Loucy (cell line): ENCODE measurements around the gene HOXA13.

Experiments
- H2AFZ ChIP-seq: fragments of 200-600 bp; sonication (generic); 2 replicates; pipeline ENCODE4 v1.6.0; 2016; ENCODE audit warnings: antibody characterized with exemption, mild to moderate bottlenecking, low read length, moderate library complexity
- H3F3A ChIP-seq: fragments of 200-600 bp; 2 replicates; pipeline ENCODE4 v1.6.0; 2016; ENCODE audit warnings: antibody characterized with exemption, low read depth, mild to moderate bottlenecking
- H3K27me3 ChIP-seq: fragments of 200-600 bp; sonication (generic); 2 replicates; pipeline ENCODE4 v1.6.1; 2014; ENCODE audit warnings: low read length, mild to moderate bottlenecking; ENCODE audit not compliant: insufficient read depth, poor library complexity, severe bottlenecking
- H3K36me3 ChIP-seq: fragments of 200-600 bp; sonication (generic); 2 replicates; pipeline ENCODE4 v1.6.1; 2016; ENCODE audit warnings: low read length; ENCODE audit not compliant: insufficient read depth
- H3K4me1 ChIP-seq: fragments of 200-600 bp; sonication (generic); 2 replicates; pipeline ENCODE4 v1.5.1; 2014; ENCODE audit warnings: low read length, mild to moderate bottlenecking; ENCODE audit not compliant: insufficient read depth, poor library complexity, severe bottlenecking
- H3K4me2 ChIP-seq: fragments of 200-600 bp; sonication (generic); 2 replicates; pipeline ENCODE4 v1.6.0; 2014; ENCODE audit warnings: antibody characterized with exemption, low read length, low read depth, mild to moderate bottlenecking; ENCODE audit not compliant: poor library complexity, severe bottlenecking
- H3K4me3 ChIP-seq: fragments of 200-600 bp; sonication (generic); 2 replicates; pipeline ENCODE4 v1.5.1; 2014; ENCODE audit warnings: low read length, mild to moderate bottlenecking, mixed read lengths; ENCODE audit not compliant: poor library complexity, severe bottlenecking
- H3K79me2 ChIP-seq: fragments of 200-600 bp; sonication (generic); 2 replicates; pipeline ENCODE4 v1.6.1; 2014; ENCODE audit warnings: low read length; ENCODE audit not compliant: insufficient read depth
- H3K9ac ChIP-seq: fragments of 200-600 bp; sonication (generic); 2 replicates; pipeline ENCODE4 v1.6.0; 2014; ENCODE audit warnings: mild to moderate bottlenecking, low read depth, low read length, moderate library complexity; ENCODE audit not compliant: poor library complexity, severe bottlenecking
- H3K9me2 ChIP-seq: fragments of 200-600 bp; sonication (generic); replicated peaks from 2 replicates; pipeline ENCODE4 v1.6.1; 2016; ENCODE audit warnings: low read depth, low read length, mixed read lengths
- H3K9me3 ChIP-seq: fragments of 200-600 bp; sonication (generic); 2 replicates; pipeline ENCODE4 v1.6.1; 2014; ENCODE audit warnings: mild to moderate bottlenecking, antibody characterized with exemption, low read length, low read depth; ENCODE audit not compliant: insufficient read depth
- H4K20me1 ChIP-seq: fragments of 200-600 bp; sonication (generic); 2 replicates; pipeline ENCODE4 v1.6.0; 2014; ENCODE audit warnings: antibody characterized with exemption, low read length, mild to moderate bottlenecking; ENCODE audit not compliant: insufficient read depth, poor library complexity, severe bottlenecking
- EZH2phosphoT487 ChIP-seq: fragments of 200-600 bp; IDR thresholded peaks from 2 replicates; pipeline ENCODE4 v1.6.1; 2018; ENCODE audit warnings: antibody characterized with exemption, mild to moderate bottlenecking, moderate library complexity, borderline replicate concordance
- TF ChIP-seq, protein P1 (sequence below): fragments of 200-600 bp; sonication (generic); conservative IDR thresholded peaks from 2 replicates; pipeline ENCODE4 v1.5.1; 2014; ENCODE audit warnings: mild to moderate bottlenecking, antibody characterized with exemption, low read length

HOXA13 gene

GRCh38 chr7:27169658-27170425 is 30.0 kb downstream of the HOXA13 start:
- Histone ChIP-seq H3K27me3 (peaks cover 60% of the 10 kb centered on the region), H3K9ac (peak overlapping the region; percentile 99), H3K9me3 (no peaks in the 10 kb centered on the region), H3K79me2 (peaks cover 96% of the 10 kb centered on the region), H3K4me2 (peak overlapping the region; percentile 98), H3K4me3 (peak overlapping the region; percentile 94), H3K36me3 (peaks cover 44% of the 10 kb centered on the region), H3K9me2 (no peaks in the 10 kb centered on the region), H2AFZ (no peak overlapping the region), H4K20me1 (peaks cover 57% of the 10 kb centered on the region), H3K4me1 (peaks cover 15% of the 10 kb centered on the region), H3F3A (peaks cover 6% of the 10 kb centered on the region; the same call in 1 of the 2 replicates)
- TF ChIP-seq, protein P1, sequence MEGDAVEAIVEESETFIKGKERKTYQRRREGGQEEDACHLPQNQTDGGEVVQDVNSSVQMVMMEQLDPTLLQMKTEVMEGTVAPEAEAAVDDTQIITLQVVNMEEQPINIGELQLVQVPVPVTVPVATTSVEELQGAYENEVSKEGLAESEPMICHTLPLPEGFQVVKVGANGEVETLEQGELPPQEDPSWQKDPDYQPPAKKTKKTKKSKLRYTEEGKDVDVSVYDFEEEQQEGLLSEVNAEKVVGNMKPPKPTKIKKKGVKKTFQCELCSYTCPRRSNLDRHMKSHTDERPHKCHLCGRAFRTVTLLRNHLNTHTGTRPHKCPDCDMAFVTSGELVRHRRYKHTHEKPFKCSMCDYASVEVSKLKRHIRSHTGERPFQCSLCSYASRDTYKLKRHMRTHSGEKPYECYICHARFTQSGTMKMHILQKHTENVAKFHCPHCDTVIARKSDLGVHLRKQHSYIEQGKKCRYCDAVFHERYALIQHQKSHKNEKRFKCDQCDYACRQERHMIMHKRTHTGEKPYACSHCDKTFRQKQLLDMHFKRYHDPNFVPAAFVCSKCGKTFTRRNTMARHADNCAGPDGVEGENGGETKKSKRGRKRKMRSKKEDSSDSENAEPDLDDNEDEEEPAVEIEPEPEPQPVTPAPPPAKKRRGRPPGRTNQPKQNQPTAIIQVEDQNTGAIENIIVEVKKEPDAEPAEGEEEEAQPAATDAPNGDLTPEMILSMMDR, result no peak
- TF ChIP-seq EZH2phosphoT487, result no peak

GRCh38 chr7:27168265-27168947 is 31.5 kb downstream of the HOXA13 start:
- Histone ChIP-seq H3K4me2 (peak overlapping the region; percentile 98), H3K9ac (peak overlapping the region; percentile 99), H3K4me1 (peaks cover 10% of the 10 kb centered on the region), H3K9me2 (no peaks in the 10 kb centered on the region), H3K79me2 (peaks cover 96% of the 10 kb centered on the region), H3F3A (peaks cover 6% of the 10 kb centered on the region; the same call in 1 of the 2 replicates), H3K27me3 (peaks cover 72% of the 10 kb centered on the region), H3K9me3 (no peaks in the 10 kb centered on the region), H3K36me3 (peaks cover 59% of the 10 kb centered on the region), H4K20me1 (peaks cover 68% of the 10 kb centered on the region), H3K4me3 (peak overlapping the region; percentile 94), H2AFZ (no peak overlapping the region)
- TF ChIP-seq EZH2phosphoT487, result no peak
- TF ChIP-seq, protein P1, result peak; percentile 39; the same call in 1 of the 2 replicates

GRCh38 chr7:27167916-27168264 is 32.0 kb downstream of the HOXA13 start:
- Histone ChIP-seq H3K27me3 (peaks cover 72% of the 10 kb centered on the region), H3K9ac (peak overlapping the region; percentile 99)
- TF ChIP-seq, protein P1, result no peak
- no peak for TF ChIP-seq EZH2phosphoT487

More at GRCh38 chr7:27167916-27168264, 32.0 kb downstream of the HOXA13 start:
- H3K36me3 ChIP-seq, result peaks cover 64% of the 10 kb centered on the region
- peaks cover 71% of the 10 kb centered on the region for H4K20me1 ChIP-seq
- H3F3A ChIP-seq, result peaks cover 7% of the 10 kb centered on the region; the same call in 1 of the 2 replicates
- no peaks in the 10 kb centered on the region for H3K9me3 ChIP-seq
- peak overlapping the region; percentile 98 for H3K4me2 ChIP-seq
- peaks cover 96% of the 10 kb centered on the region for H3K79me2 ChIP-seq
- no peak overlapping the region for H2AFZ ChIP-seq
- peaks cover 10% of the 10 kb centered on the region for H3K4me1 ChIP-seq
- no peaks in the 10 kb centered on the region for H3K9me2 ChIP-seq
- peak overlapping the region; percentile 94 for H3K4me3 ChIP-seq
